IPS DF 4.7 (cell line): Measurements from ENCODE around the gene ZNF319.

Experiments
- DNase-seq: peaks from one replicate; pipeline ENCODE4 v3.0.0-alpha.2; 2013; ENCODE audit warnings: low spot score; ENCODE audit errors: extremely low read depth

ZNF319 gene

DNA sequence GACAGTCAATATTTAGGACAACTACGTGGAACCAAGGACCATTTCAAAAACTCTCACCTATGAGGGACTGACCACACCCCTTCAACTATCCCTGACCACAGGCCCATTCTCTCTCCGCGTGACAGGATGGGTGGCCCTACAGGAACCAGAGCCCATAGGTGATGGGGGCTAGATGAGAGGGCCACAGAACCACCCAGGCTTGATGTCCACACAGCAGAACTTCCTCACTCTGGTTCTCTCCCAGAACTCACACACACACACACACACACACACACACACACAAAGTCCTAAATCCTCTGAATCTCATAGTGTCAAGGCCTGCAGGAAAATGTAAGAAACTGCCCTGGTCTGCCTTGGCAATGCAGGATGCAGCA, 1.5 kb downstream of the ZNF319 start:
- DNase-seq, result no peak

DNA sequence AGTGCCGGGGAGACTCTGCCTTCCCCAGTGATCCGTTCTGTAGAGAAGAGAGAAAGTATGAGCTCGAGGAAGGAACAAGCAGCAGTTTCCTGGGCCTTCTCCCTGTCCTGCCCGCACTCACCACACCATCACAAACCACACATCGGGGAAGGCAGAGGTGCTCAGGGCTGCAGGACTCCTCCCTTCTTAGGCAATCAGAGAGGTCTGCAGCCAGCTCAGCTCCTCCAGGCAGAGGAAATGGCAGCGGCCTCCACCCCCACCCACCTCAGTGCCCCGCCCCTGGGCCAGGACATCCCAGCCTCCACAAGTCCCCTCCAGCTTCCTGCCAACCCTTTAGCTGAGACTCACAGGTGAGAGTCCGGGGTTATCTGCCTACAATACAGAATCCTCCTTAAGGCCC, 2.0 kb downstream of the ZNF319 start:
- no peak for DNase-seq

GRCh38 chr16:57997528-57998265, 2.8 kb downstream of the ZNF319 start:
- DNase-seq, result no peak

DNA sequence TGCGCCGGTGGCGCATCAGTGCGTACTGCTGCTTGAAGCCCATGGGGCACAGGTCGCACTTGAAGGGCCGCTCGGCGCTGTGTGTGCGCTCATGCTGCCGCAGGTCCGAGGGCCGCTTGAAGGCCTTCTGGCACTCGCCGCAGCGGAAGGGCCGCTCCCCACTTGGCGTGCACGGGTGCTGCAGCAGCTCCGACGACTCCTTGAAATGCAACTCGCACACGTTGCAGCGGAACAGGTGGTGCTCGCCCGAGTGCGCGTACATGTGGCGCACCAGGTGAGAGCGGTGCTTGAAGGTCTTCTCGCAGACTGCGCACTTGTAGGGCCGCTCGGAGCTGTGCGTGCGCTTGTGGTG, 3.3 kb downstream of the ZNF319 start:
- no peak for DNase-seq

DNA sequence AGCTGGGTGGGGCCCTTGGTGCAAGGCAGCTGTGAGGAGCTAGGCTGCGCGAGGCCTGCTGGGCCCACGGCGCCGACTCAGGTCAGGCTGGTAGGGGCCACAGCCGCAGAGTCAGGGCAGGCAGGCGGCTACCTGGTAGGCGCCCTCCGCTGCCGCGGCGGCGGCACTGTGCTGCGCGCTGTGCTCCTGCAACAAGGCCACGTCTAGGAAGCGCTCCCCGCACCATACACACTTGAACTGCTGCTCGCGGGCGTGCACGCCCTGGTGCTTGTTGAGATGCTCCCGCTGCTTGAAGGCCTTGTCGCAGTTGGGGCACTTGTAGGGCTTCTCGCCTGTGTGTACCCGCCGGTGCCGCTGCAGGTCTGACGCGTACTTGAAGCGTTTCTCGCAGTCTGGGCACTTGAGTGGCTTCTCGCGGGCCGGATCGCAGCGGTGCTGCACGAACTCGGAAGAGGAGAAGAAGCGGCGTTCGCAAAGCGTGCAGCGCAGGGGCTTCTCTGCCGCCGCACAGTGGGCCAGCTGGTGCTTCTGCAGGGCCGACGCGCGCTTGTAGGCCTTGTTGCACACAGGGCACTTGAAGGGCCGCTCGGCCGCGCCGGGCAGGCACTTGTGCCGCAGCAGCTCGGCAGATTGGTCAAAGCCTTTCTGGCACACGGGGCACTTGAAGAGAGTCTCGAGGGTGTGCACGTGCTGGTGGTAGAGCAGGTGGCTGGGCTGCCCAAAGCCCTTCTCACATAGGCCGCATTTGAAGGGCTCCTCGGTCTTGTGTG, 3.9 kb downstream of the ZNF319 start:
- DNase-seq, result no peak

GRCh38 chr16:57995721-57996405, 4.6 kb downstream of the ZNF319 start:
- no peak for DNase-seq

GRCh38 chr16:57994778-57995177, 5.7 kb downstream of the ZNF319 start:
- DNase-seq, result no peak

GRCh38 chr16:57994361-57994760, 6.1 kb downstream of the ZNF319 start:
- DNase-seq, result no peak

- DNase-seq, result no peak
Measured at GRCh38 chr16:57993897-57994296, 6.6 kb downstream of the ZNF319 start.

GRCh38 chr16:57993438-57993837, 7.0 kb downstream of the ZNF319 start:
- no peak for DNase-seq

- no peak for DNase-seq
Measured at GRCh38 chr16:57992084-57992483, 8.4 kb downstream of the ZNF319 start.

- no peak for DNase-seq
Measured at GRCh38 chr16:57991551-57992059, 8.9 kb downstream of the ZNF319 start.

- DNase-seq, result no peak
Measured at GRCh38 chr16:57988929-57989328, 11.5 kb downstream of the ZNF319 start.

DNA sequence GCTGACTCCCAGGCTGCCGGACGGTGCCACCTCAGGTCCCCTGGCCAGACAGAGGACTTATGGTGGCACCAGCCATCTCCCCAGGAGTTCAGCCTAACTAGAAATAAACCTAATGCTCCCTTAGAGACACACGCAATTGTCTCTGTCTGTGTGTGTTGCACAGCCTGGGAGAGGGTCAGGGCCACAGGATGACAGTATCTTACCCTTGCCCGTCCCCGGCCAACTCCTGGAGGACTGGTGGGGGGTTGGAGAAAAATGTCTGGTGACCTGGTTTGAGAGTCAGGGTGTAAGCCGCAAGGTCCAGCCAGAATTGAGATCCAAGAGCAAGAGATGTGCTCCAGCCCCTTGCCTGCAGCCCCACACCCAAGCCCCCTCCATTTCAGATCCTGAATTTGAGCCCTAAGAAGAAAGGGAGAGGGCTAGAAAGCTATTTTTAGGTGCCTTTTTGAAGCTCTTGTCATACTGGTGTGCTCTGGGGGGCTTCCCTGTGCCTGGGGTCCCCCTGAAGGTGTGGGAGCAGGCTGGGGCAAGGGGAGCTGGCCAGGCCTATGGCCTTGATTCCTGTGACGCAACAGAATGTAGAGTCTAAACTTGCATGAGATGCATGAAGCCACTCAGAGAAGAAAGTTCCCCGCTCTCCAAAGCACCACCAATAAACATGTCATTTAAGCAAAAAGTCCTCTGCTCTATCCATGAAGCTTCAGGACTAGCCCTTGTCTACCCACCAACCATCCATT, 12.9 kb downstream of the ZNF319 start:
- no peak for DNase-seq

- no peak for DNase-seq
Measured at GRCh38 chr16:57986196-57986595, 14.3 kb downstream of the ZNF319 start.

DNA sequence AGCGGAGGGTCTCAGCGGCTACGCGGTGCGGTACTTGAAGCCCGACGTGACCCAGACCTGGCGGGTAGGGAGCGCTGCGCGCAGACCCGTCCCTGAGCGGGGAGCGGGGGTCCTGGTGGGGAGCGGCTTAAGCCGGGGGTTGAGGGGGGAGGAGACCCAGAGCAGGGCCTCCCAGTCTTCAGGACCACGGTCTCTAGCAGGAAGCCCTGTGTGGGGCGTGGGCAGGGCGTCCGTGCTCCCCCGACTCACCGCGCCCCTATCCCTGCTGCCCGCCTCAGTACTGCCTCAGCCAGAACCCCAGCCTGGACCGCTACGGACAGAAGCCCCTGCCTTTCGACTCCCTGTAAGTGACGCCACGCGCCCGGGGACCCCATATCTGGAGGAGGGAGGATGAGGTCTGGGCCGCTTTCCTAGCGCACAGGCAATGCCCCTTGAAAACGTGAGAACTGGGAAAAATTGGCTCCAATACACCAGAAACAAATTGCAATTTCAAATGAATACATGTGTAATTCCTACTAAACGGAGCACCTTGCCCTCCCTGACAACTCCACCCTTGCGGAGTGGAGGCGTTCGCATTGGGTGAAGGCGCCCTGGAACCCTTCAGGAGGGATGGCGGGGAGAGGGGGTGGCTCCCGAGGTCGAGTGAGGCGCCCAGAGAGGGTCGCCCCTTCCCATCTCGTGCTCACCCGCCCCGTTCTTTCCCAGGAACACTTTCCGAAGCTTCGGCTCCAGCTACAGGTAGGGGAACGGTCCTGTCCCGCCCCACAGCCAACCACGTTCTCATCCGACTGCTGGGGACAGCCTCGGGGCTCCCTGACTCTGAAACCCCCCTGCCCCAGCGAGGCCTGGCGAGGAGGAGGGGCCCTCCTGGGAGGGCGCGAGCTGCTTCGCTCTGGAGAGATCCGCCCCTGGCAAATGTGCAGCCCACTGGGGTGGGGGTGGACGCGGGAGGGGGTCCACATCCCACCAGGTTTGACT, 15.0 kb downstream of the ZNF319 start:
- DNase-seq, result no peak

DNA sequence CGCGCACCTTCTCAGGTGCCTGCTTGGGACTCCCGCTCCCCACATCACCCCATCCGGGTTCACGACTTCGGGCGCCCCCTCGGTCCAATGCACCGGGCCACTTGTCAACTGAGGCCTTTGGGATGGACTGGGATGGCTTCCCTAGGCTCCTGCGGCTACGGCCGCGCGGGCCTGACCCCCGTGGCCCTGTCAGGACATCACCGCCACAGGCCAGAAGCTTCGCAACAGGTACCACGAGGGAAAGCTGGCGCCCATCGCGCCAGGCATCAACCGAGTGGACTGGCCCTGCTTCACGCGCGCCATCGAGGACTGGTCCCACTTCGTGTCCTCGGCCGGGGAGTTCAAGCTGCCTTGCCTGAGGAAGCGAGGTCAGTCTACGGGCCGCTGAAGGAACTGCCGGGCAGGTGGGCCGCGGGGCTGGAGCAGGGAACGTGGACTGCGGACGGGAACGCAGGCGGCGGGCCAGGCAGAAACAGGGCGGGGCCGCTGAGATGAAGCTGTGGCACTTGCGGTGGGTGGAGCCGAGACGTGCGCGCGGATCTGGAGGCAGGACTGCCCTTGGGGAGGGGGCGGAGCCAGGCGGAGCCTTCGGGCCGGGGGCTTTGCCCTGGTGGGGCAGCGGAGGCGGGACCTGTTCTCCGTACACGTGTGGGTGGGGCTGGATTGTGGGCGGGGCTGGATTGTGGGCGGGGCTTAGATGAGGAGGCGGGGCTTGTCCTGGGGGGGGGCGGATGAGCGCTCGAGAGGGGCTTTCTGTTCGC, 15.8 kb downstream of the ZNF319 start:
- DNase-seq, result no peak

- DNase-seq, result no peak
Measured at GRCh38 chr16:57982385-57982784, 18.1 kb downstream of the ZNF319 start.

DNA sequence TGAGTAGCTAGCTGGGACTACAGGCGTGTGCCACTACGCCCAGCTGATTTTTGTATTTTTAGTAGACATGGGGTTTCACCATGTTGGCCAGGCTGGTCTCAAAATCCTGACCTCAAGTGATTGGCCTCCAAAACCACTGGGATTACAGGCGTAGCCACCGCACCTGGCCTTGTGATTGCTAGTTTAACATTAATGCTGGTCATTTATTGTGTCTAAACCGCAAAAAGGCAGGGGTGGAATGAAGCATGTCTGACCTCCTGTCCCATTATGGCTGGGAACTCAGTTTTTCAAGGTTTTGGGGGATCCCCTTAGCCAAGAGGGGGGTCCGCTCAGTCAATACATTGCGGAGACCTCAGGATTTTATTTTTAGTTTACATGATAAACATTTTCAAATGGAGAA, 18.8 kb downstream of the ZNF319 start:
- DNase-seq, result no peak
